Common myeloid progenitor, CD34-positive (primary cell): ENCODE data around the gene CHRNA4.

Experiments
- CTCF ChIA-PET: fragments of 350-600 bp; sonication (Branson Sonifier 250); formaldehyde crosslinking; loops from one replicate; lab custom pipeline; 2021; ENCODE audit warnings: antibody characterized with exemption; lab: Charles Lee
- POLR2A ChIA-PET: fragments of 350-600 bp; sonication (Branson Sonifier 250); formaldehyde crosslinking; loops from one replicate; lab custom pipeline; 2021; ENCODE audit warnings: antibody characterized with exemption; lab: Charles Lee
- DNase-seq, 3 donors: peaks; one replicate each; pipeline versions ENCODE4 v3.0.0 to v3.0.0-alpha.2; 2013
- H3K27ac ChIP-seq, 2 experiments: 1 replicate in 1 of 2; 2 replicates in 1 of 2; pipeline ENCODE4 v1.7.0; 2013; ENCODE audit warnings: inconsistent platforms in 2 of 2, low read length in 2 of 2, mild to moderate bottlenecking in 2 of 2, low read depth in 1 of 2, moderate library complexity in 1 of 2; ENCODE audit not compliant: severe bottlenecking in 2 of 2, insufficient read depth in 1 of 2, poor library complexity in 1 of 2
- H3K27me3 ChIP-seq, 5 experiments: replicated peaks in 2 of 5; 1 replicate in 3 of 5; 2 replicates in 2 of 5; pipeline versions ENCODE4 v1.6.1 to v1.7.0; 2013; ENCODE audit warnings: low read length in 4 of 5, mild to moderate bottlenecking in 2 of 5, moderate library complexity in 2 of 5, inconsistent platforms in 1 of 5; ENCODE audit not compliant: insufficient read depth in 5 of 5, control insufficient read depth in 4 of 5
- H3K36me3 ChIP-seq, 4 experiments: 1 replicate in 2 of 4; 2 replicates in 2 of 4; pipeline versions ENCODE4 v1.6.1 to v1.7.0; 2013; ENCODE audit warnings: low read length in 3 of 4, control low read depth in 1 of 4, mild to moderate bottlenecking in 1 of 4; ENCODE audit not compliant: control insufficient read depth in 4 of 4, insufficient read depth in 4 of 4
- H3K4me1 ChIP-seq, 4 experiments: 1 replicate in 3 of 4; 2 replicates in 1 of 4; pipeline versions ENCODE4 v1.6.1 to v1.7.1; 2013; ENCODE audit warnings: low read length in 3 of 4, mild to moderate bottlenecking in 3 of 4, control low read depth in 1 of 4, inconsistent platforms in 1 of 4, moderate library complexity in 1 of 4; ENCODE audit not compliant: control insufficient read depth in 4 of 4, insufficient read depth in 4 of 4; ENCODE audit errors: control extremely low read depth in 1 of 4
- H3K4me3 ChIP-seq, 7 experiments: 1 replicate in 4 of 7; 2 replicates in 3 of 7; pipeline versions ENCODE4 v1.5.1 to v1.7.0; 2013; ENCODE audit warnings: mild to moderate bottlenecking in 7 of 7, low read length in 6 of 7, moderate library complexity in 6 of 7, inconsistent platforms in 2 of 7, low read depth in 2 of 7, control low read depth in 1 of 7; ENCODE audit not compliant: insufficient read depth in 4 of 7, control insufficient read depth in 1 of 7; ENCODE audit errors: extremely low read depth in 1 of 7
- H3K9me3 ChIP-seq, 5 experiments: 1 replicate in 4 of 5; 2 replicates in 1 of 5; pipeline versions ENCODE4 v1.6.1 to v1.7.1; 2013; ENCODE audit warnings: low read length in 4 of 5, mild to moderate bottlenecking in 2 of 5, inconsistent platforms in 1 of 5, low read depth in 1 of 5, moderate library complexity in 1 of 5; ENCODE audit not compliant: control insufficient read depth in 4 of 5, insufficient read depth in 2 of 5; ENCODE audit errors: control extremely low read depth in 1 of 5
- WGBS: methylation state at CpG from one replicate; pipeline ENCODE4 v1.1.5; 2013; ENCODE audit not compliant: insufficient coverage; 5-methylcytosine and 5-hydroxymethylcytosine counted together

CHRNA4 gene

DNA sequence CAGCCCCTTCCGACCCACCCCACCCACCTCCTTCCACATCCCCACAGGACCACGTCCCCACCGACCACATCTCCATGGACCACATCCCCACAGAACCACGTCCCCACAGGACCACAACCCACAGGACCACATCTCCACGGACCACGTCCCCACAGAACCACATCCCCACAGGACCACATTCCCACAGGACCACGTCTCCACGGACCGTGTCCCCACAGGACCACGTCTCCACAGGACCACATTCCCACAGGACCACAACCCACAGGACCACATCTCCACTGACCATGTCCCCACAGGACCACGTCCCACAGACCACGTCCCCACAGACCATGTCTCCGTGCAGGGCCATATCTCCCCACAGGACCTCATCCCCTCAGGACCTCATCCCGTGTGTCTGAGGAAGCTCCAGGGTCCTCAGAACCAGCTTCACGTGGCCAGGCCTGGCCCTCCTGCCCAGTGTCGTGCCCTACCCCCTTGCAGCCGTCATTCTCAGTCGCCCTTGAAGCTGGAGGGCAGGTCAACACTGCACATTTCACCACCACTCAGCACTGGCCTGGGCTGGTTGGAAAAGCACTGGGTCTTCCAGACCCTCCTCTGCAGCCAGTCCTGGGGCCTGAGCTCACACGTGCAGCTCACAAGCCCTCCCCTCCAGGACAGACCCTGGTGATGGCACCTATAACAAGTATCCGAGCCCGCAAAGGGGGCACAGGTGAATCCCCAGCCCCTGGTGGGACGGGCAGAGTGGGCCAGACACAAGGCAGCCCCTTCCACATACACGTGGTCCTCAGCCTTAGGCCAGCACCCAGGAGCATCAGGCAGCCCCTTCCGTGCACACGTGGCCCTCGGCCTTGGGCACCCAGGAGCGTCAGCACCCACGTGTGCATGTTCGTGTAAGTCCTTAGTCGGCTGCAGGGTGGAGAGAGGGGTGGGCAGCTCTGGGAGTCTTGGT lies 3.9 kb downstream of the CHRNA4 start:
- ChIA-PET POLR2A (interaction anchor here (0.6 kb wide), 1 partner anchor 177 kb away, joined by 3 read pairs; no protein-coding TSS in a partner anchor), CTCF (no interaction called here)
- Histone ChIP-seq H3K9me3 (no peaks in the 10 kb centered on the region), H3K4me3 (no peak overlapping the region), H3K36me3 (no peaks in the 10 kb centered on the region), H3K27ac (no peak overlapping the region), H3K4me1 (peaks cover 0 to 8% (median 2%) of the 10 kb centered on the region in 4 experiments), H3K27me3 (peaks cover 0 to 53% (median 6%) of the 10 kb centered on the region in 5 experiments)
- no peak for DNase-seq
- WGBS, result 93% methylated on average over 21 of the region's 30 CpGs

DNA sequence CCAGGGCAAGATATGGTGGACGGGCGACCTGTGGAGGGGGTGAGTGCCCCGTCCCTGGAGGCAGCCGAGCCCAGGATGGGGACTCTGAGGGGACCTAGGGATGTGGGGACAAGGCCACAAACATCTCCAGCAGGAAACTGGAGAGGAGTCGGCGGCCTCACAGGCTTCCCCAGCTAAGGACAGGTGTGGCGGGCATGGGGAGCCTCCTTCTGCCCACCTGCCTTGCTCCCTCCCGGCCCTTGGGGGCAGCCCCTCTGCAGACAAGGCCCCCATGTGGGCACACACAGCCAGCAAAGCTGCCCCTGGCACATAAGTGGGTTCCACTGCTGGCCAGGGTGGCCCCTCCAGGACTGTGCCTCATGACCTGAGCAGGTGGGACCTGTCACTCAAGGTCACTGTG lies 4.6 kb downstream of the CHRNA4 start:
- WGBS, result 97% methylated on average over 8 of the region's 8 CpGs
- no peak overlapping the region for H3K27ac ChIP-seq
- H3K9me3 ChIP-seq, result peaks cover 0 to 1% (median 0%) of the 10 kb centered on the region in 5 experiments
- POLR2A ChIA-PET, result no interaction called here
- DNase-seq, result no peak
- no peaks in the 10 kb centered on the region for H3K36me3 ChIP-seq
- CTCF ChIA-PET, result no interaction called here
- H3K27me3 ChIP-seq, result peaks cover 0 to 48% (median 4%) of the 10 kb centered on the region in 5 experiments
- no peak overlapping the region for H3K4me3 ChIP-seq
- H3K4me1 ChIP-seq, result peaks cover 0 to 8% (median 2%) of the 10 kb centered on the region in 4 experiments

DNA sequence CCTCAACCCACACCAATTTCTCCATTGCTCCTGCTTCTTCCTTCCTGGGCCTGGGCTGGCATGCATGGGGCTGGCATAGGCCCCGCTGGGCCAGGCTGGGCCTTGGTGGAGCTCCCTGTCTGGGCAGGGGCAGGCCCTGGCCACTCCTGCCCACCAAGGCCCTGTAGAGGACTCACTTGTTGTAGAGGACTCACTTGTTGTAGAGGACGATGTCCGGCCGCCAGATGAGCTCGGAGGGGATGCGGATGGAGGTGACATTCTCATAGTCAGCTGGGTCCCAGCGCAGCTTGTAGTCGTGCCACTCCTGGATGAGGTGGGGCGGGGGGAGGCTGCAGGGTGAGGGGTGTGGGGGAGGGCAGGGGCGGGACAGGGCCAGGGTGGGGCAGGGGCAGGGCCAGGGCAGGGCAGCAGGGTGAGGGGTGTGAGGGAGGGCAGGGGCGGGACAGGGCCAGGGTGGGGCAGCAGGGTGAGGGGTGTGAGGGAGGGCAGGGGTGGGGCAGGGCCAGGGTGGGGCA lies 5.3 kb downstream of the CHRNA4 start:
- H3K27me3 ChIP-seq, result peaks cover 0 to 44% (median 4%) of the 10 kb centered on the region in 5 experiments
- no peak overlapping the region for H3K4me3 ChIP-seq
- H3K27ac ChIP-seq, result no peak overlapping the region
- peaks cover 0 to 7% (median 0%) of the 10 kb centered on the region in 5 experiments for H3K9me3 ChIP-seq
- H3K4me1 ChIP-seq, result peaks cover 0 to 5% (median 2%) of the 10 kb centered on the region in 4 experiments
- H3K36me3 ChIP-seq, result no peaks in the 10 kb centered on the region
- ChIA-PET POLR2A (no interaction called here), CTCF (interaction anchor here (1.2 kb wide), 1 partner anchor 131 kb away, joined by 3 read pairs; no protein-coding TSS in a partner anchor)
- DNase-seq, result no peak
- WGBS, result no CpG with 5 or more reads among the region's 11 CpGs

DNA sequence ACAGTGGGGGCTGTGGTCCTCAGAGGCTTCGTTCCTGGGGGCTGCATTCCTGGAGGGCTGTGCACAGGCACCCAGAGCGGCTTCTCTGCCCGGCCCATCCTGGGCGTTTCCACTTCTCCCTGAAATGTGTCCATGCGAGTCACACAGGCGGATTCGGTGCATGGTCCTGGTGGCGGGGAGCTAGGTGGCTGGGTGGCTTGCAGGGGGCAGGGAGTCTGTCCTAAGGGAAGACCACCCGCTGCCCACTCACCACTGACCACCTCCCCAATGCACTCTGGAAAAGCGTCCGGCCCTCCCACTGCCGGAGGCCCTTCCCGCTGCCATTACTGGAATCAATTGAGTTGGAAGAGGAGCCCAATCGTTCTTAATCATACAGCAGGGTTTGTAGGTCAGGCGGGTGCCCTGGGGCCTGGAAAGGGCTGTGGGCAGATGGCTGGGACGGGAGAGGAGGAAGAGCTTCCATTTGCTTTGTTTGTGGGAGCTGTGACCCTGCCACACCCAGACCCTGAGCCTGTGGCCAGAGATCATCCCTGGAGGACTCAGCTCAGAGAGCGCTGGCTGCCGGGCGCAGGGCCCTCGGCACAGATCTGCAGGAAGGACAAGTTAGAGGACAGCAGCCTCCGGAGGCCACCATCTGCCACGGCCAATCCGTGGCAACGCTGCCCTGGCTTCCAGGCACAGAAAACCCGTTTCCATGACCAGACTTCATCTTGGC lies 6.4 kb downstream of the CHRNA4 start:
- 97% methylated on average over 14 of the region's 25 CpGs for WGBS

DNA sequence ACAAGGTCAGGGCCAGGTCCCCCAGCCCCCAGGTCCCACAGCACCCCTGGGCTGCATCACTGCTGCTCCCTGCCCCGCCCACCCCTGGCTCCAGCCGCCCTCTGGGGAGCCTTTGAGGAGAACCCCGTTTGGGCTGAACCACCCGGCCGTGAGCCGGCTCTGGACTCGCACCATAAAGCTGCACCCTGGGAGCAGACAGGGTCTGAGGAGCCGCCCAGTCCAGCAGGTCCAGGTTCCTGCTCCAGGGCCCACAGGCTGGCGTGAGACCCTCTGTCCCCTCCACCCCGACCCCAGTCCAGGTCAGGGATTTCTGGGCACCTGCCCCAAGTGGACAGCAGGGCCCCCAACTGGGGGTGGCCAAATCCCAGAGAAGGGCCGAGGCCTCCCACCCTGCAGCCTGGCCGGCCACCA lies 8.3 kb downstream of the CHRNA4 start:
- 68% methylated on average over 11 of the region's 12 CpGs for WGBS

More for the DNA sequence above, 6.4 kb downstream of the CHRNA4 start:
- Histone ChIP-seq H3K27ac (no peak overlapping the region), H3K4me1 (no peaks in the 10 kb centered on the region), H3K27me3 (peaks cover 0 to 33% (median 2%) of the 10 kb centered on the region in 5 experiments), H3K9me3 (peaks cover 0 to 7% (median 0%) of the 10 kb centered on the region in 5 experiments), H3K4me3 (no peak overlapping the region), H3K36me3 (no peaks in the 10 kb centered on the region)
- no peak for DNase-seq
- POLR2A ChIA-PET, result no interaction called here
- CTCF ChIA-PET, result interaction anchor here (1.2 kb wide), 1 partner anchor 130 kb away, joined by 3 read pairs; no protein-coding TSS in a partner anchor

DNA sequence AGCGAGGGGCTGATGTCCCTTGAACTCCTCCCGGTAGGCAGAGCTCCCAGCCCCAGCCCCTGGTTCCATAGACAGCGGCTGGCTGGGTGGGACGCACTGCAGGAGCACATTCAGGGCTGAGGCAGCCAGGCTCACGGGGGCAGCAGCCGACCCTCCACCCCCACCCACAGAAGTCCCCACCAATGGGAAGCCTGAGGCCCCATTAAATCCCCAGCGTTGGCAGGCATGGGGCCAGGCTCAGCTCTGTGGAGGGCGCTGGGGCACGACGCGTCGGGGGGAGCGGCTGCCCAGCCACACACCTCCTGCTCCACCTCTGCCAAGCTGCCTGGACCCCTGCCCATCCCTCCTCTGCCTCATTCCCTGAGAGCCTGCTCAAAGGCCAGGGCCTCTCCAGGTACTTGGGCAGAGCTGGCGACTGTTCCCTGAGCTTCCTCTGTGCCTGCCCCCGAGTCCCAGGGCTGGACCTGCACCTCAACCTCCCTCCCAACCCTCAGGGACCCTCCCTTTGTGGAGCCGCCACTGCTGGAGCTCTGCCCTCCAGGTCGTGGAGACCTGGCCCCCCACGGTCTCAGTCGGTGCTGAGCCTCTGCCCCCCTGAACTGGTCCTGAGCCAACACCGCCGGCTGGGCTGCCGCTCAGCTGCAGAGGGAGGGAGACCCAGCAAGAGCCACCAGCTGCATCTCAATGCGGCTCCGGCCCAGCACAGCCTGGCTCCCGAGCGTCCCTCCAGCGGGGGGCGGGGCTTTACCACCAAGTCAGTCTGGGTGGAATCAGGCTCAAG lies 9.1 kb downstream of the CHRNA4 start:
- Histone ChIP-seq H3K27me3 (peaks cover 0 to 14% (median 0%) of the 10 kb centered on the region in 5 experiments), H3K9me3 (peaks cover 0 to 7% (median 0%) of the 10 kb centered on the region in 5 experiments), H3K36me3 (no peaks in the 10 kb centered on the region), H3K4me1 (no peaks in the 10 kb centered on the region), H3K27ac (no peak overlapping the region), H3K4me3 (no peak overlapping the region)
- 48% methylated on average over 26 of the region's 28 CpGs for WGBS
- DNase-seq, result no peak
- CTCF ChIA-PET, result no interaction called here
- POLR2A ChIA-PET, result interaction anchor here (0.9 kb wide), 1 partner anchor 9 kb away, joined by 3 read pairs; the partner anchor contains the start of gene CHRNA4

More for the DNA sequence above, 8.3 kb downstream of the CHRNA4 start:
- no peaks in the 10 kb centered on the region for H3K36me3 ChIP-seq
- no peak overlapping the region for H3K27ac ChIP-seq
- H3K27me3 ChIP-seq, result peaks cover 0 to 19% (median 0%) of the 10 kb centered on the region in 5 experiments
- H3K4me3 ChIP-seq, result no peak overlapping the region
- peaks cover 0 to 7% (median 0%) of the 10 kb centered on the region in 5 experiments for H3K9me3 ChIP-seq
- no peak for DNase-seq
- CTCF ChIA-PET, result no interaction called here
- POLR2A ChIA-PET, result no interaction called here
- no peaks in the 10 kb centered on the region for H3K4me1 ChIP-seq
